IPS-20b (cell line): ENCODE results near the gene WWOX.
A peak's percentile ranks its signal among the peaks of the same experiment; 100 is the strongest.

Experiments used
- H3K27ac ChIP-seq: one replicate; pipeline ENCODE4 v1.5.1; 2013; ENCODE audit warnings: low read length
- H3K27me3 ChIP-seq: 2 replicates; pipeline ENCODE4 v1.6.1; 2013; ENCODE audit warnings: mild to moderate bottlenecking, low read length, inconsistent platforms; ENCODE audit not compliant: insufficient read depth
- H3K36me3 ChIP-seq: 2 replicates; pipeline ENCODE4 v1.6.1; 2013; ENCODE audit warnings: low read depth, mild to moderate bottlenecking, inconsistent platforms, low read length, moderate library complexity; ENCODE audit not compliant: insufficient read depth
- H3K4me1 ChIP-seq: 2 replicates; pipeline ENCODE4 v1.6.1; 2013; ENCODE audit warnings: mild to moderate bottlenecking, control low read depth, inconsistent platforms, low read length, moderate library complexity; ENCODE audit not compliant: insufficient read depth
- H3K4me3 ChIP-seq: 2 replicates; pipeline ENCODE4 v1.5.1; 2013; ENCODE audit warnings: mild to moderate bottlenecking, low read length, inconsistent platforms
- H3K9ac ChIP-seq: 2 replicates; pipeline ENCODE4 v1.6.1; 2013; ENCODE audit warnings: low read depth, mild to moderate bottlenecking, inconsistent platforms, low read length, moderate library complexity
- H3K9me3 ChIP-seq: 2 replicates; pipeline ENCODE4 v1.6.1; 2013; ENCODE audit warnings: mild to moderate bottlenecking, low read depth, low read length, inconsistent platforms; ENCODE audit not compliant: insufficient read depth

The WWOX gene

GRCh38 chr16:79164388-79164995, 1065.0 kb downstream of the WWOX start:
- Histone ChIP-seq H3K9me3 (peaks cover 9% of the 10 kb centered on the region), H3K4me1 (peaks cover 16% of the 10 kb centered on the region; the same call in 1 of the 2 replicates), H3K4me3 (no peak overlapping the region), H3K36me3 (no peaks in the 10 kb centered on the region), H3K27ac (no peak overlapping the region), H3K9ac (no peak overlapping the region), H3K27me3 (no peaks in the 10 kb centered on the region)

- Histone ChIP-seq H3K36me3 (no peaks in the 10 kb centered on the region), H3K27me3 (no peaks in the 10 kb centered on the region), H3K27ac (no peak overlapping the region), H3K4me3 (no peak overlapping the region), H3K9me3 (peaks cover 9% of the 10 kb centered on the region), H3K9ac (no peak overlapping the region), H3K4me1 (peaks cover 21% of the 10 kb centered on the region)
Measured at GRCh38 chr16:79165079-79165478, 1065.6 kb downstream of the WWOX start.

DNA sequence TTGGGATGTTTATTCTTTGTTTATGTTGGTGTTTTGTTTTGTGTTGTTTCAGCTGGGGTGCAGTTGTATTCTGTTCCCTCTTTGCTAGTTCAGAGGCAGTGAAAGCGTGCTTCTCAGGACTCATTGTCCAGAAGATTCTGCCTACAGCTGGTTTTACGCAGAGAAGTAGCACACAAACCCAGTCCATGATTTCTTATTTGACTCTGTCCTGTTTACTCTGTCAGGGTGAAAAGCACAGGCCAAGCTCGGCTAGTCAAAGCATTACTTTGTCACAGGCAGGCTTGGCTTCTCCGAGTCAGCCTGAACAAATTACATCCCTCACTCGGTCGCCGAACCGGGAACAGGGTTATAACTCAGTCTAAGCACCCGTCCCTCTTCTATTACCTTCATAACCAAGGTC, 1066.1 kb downstream of the WWOX start:
- H3K4me3 ChIP-seq: no peak overlapping the region
- no peak overlapping the region for H3K27ac ChIP-seq
- peaks cover 22% of the 10 kb centered on the region for H3K4me1 ChIP-seq
- H3K9ac ChIP-seq: no peak overlapping the region
- H3K9me3 ChIP-seq: peaks cover 9% of the 10 kb centered on the region
- no peaks in the 10 kb centered on the region for H3K27me3 ChIP-seq
- no peaks in the 10 kb centered on the region for H3K36me3 ChIP-seq

- Histone ChIP-seq H3K36me3 (no peaks in the 10 kb centered on the region), H3K9me3 (peaks cover 9% of the 10 kb centered on the region), H3K27me3 (no peaks in the 10 kb centered on the region), H3K4me1 (peaks cover 22% of the 10 kb centered on the region), H3K4me3 (peak overlapping the region; percentile 29; the same call in 1 of the 2 replicates), H3K9ac (no peak overlapping the region), H3K27ac (no peak overlapping the region)
Measured at GRCh38 chr16:79167893-79168292, 1068.4 kb downstream of the WWOX start.

GRCh38 chr16:79168321-79168720, 1068.9 kb downstream of the WWOX start:
- Histone ChIP-seq H3K9me3 (peaks cover 9% of the 10 kb centered on the region), H3K4me3 (no peak overlapping the region), H3K36me3 (no peaks in the 10 kb centered on the region), H3K9ac (no peak overlapping the region; the same call in 1 of the 2 replicates), H3K27me3 (no peaks in the 10 kb centered on the region), H3K4me1 (peaks cover 22% of the 10 kb centered on the region), H3K27ac (no peak overlapping the region)

DNA sequence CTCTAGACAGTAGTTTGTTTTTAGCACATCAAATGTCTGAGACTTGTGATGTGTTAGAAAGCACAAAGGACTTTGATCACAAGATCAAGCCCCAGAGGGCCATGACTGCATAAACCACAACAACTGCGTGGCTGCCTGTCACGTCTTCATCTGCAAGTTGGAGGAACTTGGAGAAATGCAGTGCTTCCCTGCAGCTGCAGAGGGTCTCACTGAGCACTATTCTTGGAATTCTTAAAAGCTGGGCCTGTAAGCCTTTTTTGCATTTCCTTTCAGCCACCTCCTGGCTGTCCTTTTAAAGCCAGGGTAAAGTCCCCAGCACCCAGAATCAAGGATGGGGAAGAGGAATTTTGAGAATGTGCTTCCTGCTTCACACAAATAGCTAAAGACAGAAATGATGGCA, 1069.8 kb downstream of the WWOX start:
- H3K9ac ChIP-seq: peak overlapping the region; percentile 65; the same call in 1 of the 2 replicates
- peak overlapping the region; percentile 21; the same call in 1 of the 2 replicates for H3K4me3 ChIP-seq
- peak overlapping the region; percentile 83 for H3K27ac ChIP-seq
- peaks cover 9% of the 10 kb centered on the region for H3K9me3 ChIP-seq
- H3K27me3 ChIP-seq: no peaks in the 10 kb centered on the region
- H3K36me3 ChIP-seq: no peaks in the 10 kb centered on the region
- peaks cover 22% of the 10 kb centered on the region for H3K4me1 ChIP-seq

GRCh38 chr16:79170555-79171246, 1071.2 kb downstream of the WWOX start:
- Histone ChIP-seq H3K27ac (no peak overlapping the region), H3K36me3 (no peaks in the 10 kb centered on the region), H3K9ac (no peak overlapping the region), H3K4me3 (no peak overlapping the region), H3K9me3 (peaks cover 9% of the 10 kb centered on the region), H3K27me3 (no peaks in the 10 kb centered on the region), H3K4me1 (peaks cover 20% of the 10 kb centered on the region)

- no peaks in the 10 kb centered on the region for H3K27me3 ChIP-seq
- H3K27ac ChIP-seq: no peak overlapping the region
- no peak overlapping the region for H3K9ac ChIP-seq
- H3K9me3 ChIP-seq: peaks cover 9% of the 10 kb centered on the region
- H3K36me3 ChIP-seq: no peaks in the 10 kb centered on the region
- H3K4me1 ChIP-seq: peaks cover 17% of the 10 kb centered on the region
- H3K4me3 ChIP-seq: no peak overlapping the region
Measured at GRCh38 chr16:79171504-79171903, 1072.0 kb downstream of the WWOX start.

GRCh38 chr16:79171931-79172705, 1072.7 kb downstream of the WWOX start:
- peaks cover 17% of the 10 kb centered on the region for H3K4me1 ChIP-seq
- H3K9me3 ChIP-seq: peaks cover 9% of the 10 kb centered on the region
- H3K9ac ChIP-seq: no peak overlapping the region
- no peaks in the 10 kb centered on the region for H3K36me3 ChIP-seq
- H3K4me3 ChIP-seq: no peak overlapping the region
- no peaks in the 10 kb centered on the region for H3K27me3 ChIP-seq
- H3K27ac ChIP-seq: no peak overlapping the region

DNA sequence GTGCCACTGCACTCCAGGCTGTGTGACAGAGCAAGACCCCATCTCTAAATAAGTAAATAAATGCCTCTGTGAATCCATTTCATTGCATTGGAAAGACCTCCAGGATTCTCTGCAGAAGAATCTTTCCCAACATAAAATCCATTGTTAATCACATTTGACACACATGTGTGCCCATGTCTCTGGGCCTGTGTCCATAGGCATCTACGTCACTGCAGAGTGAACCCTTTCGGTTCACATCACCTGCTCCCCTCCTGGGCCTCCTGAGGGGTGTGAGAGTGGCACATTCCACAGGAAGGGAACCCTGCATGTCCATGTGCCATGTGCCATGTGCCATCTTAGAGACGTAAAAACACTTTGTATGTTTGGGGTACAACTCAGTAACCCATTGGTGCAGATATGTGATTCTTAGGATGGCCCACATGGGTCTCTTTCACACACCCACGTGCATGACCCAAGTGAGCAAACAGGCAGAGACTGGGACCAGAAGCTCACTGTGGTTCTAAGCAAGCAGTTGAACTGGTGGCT, 1073.6 kb downstream of the WWOX start:
- Histone ChIP-seq H3K27me3 (no peaks in the 10 kb centered on the region), H3K4me1 (peaks cover 17% of the 10 kb centered on the region), H3K9me3 (peaks cover 2% of the 10 kb centered on the region), H3K27ac (no peak overlapping the region), H3K4me3 (no peak overlapping the region), H3K9ac (no peak overlapping the region), H3K36me3 (no peaks in the 10 kb centered on the region)

GRCh38 chr16:79173919-79174318, 1074.5 kb downstream of the WWOX start:
- Histone ChIP-seq H3K27ac (no peak overlapping the region), H3K27me3 (no peaks in the 10 kb centered on the region), H3K9me3 (no peaks in the 10 kb centered on the region), H3K4me1 (peaks cover 11% of the 10 kb centered on the region), H3K4me3 (no peak overlapping the region), H3K9ac (no peak overlapping the region), H3K36me3 (no peaks in the 10 kb centered on the region)
